HL-60/S4 treated with retinoic acid at 250 ng/mL for 4 days and 3 days (cell line): ENCODE measurements around the gene PAX3.

ENCODE experiments used
- in situ Hi-C: fragments of 300-500 bp; cut with MboI; formaldehyde crosslinking; loops from 2 replicates; pipeline ENCODE4 v1.7.0; 2022; ENCODE audit warnings: low sequenced_read_pairs

The PAX3 gene

GRCh38 chr2:222298311-222299150 is at the start of gene PAX3:
Gene PAX3 (minus strand): TSS chr2:222298998. CDS start chr2:222298615, 383 bp downstream.
- in situ Hi-C loops, result no loop called here

GRCh38 chr2:222341331-222341730 is 42.5 kb upstream of the PAX3 start:
- in situ Hi-C loops, result no loop called here

GRCh38 chr2:222338374-222338773 is 39.6 kb upstream of the PAX3 start:
- in situ Hi-C loops, result no loop called here

- in situ Hi-C loops, result no loop called here
These were observed 38.1 kb upstream of the PAX3 start for GRCh38 chr2:222336931-222337330.

- in situ Hi-C loops, result no loop called here
These were observed 37.6 kb upstream of the PAX3 start for GRCh38 chr2:222336442-222336841.

- in situ Hi-C loops, result no loop called here
These were observed 36.1 kb upstream of the PAX3 start for GRCh38 chr2:222334914-222335313.

- in situ Hi-C loops, result no loop called here
These were observed 34.6 kb upstream of the PAX3 start for GRCh38 chr2:222333397-222333796.

GRCh38 chr2:222332116-222332515 is 33.3 kb upstream of the PAX3 start:
- in situ Hi-C loops, result no loop called here

GRCh38 chr2:222330910-222331309 is 32.1 kb upstream of the PAX3 start:
- in situ Hi-C loops, result no loop called here

GRCh38 chr2:222322236-222322635 is 23.4 kb upstream of the PAX3 start:
- in situ Hi-C loops, result no loop called here

GRCh38 chr2:222320436-222321395 is 21.9 kb upstream of the PAX3 start:
- in situ Hi-C loops, result no loop called here

GRCh38 chr2:222319586-222320435 is 21.0 kb upstream of the PAX3 start:
- in situ Hi-C loops, result loop anchor here (10.0 kb wide), 1 partner anchor 235 kb away; no protein-coding TSS in a partner anchor

GRCh38 chr2:222318712-222319585 is 20.2 kb upstream of the PAX3 start:
- in situ Hi-C loops, result loop anchor here (10.0 kb wide), 1 partner anchor 236 kb away; no protein-coding TSS in a partner anchor

- in situ Hi-C loops, result loop anchor here (10.0 kb wide), 1 partner anchor 237 kb away; no protein-coding TSS in a partner anchor
These were observed 19.4 kb upstream of the PAX3 start for GRCh38 chr2:222318026-222318711.

- in situ Hi-C loops, result loop anchor here (10.0 kb wide), 1 partner anchor 239 kb away; no protein-coding TSS in a partner anchor
These were observed 16.8 kb upstream of the PAX3 start for GRCh38 chr2:222315443-222316121.

GRCh38 chr2:222313816-222314215 is 15.0 kb upstream of the PAX3 start:
- in situ Hi-C loops, result loop anchor here (10.0 kb wide), 1 partner anchor 241 kb away; no protein-coding TSS in a partner anchor

GRCh38 chr2:222311978-222312738 is 13.4 kb upstream of the PAX3 start:
- in situ Hi-C loops, result loop anchor here (10.0 kb wide), 1 partner anchor 243 kb away; no protein-coding TSS in a partner anchor
